T-cell (primary cell): Measurements from ENCODE around the gene TBPL2. TPM values are rescaled to one million over a fixed set of nuclear protein-coding genes. Genes with fewer than 3 reads are reported as not detected.
"Not testable (repeated sequence)": the region's sequence is repeated elsewhere in the genome, so short reads cannot be mapped to it uniquely, and the experiment has no call there.

ENCODE experiments used
- ATAC-seq, 4 experiments: fragments of 200-7000 bp in 3 of 4; fragments of 150-1000 bp in 1 of 4; cut with Tn5 transposase; replicated peaks in 1 of 4; 1 replicate in 3 of 4; 2 replicates in 1 of 4; pipeline ENCODE4 v1.10.0; 2021; ENCODE audit warnings: moderate library complexity in 3 of 4, mild to moderate bottlenecking in 2 of 4, moderate number of reproducible peaks in 1 of 4
- CTCF ChIA-PET, 2 donors: fragments of 300-600 bp; sonication (Branson Sonifier 250); formaldehyde crosslinking; loops; one replicate each; lab custom pipeline; 2022; ENCODE audit warnings: antibody characterized with exemption in 2 of 2; lab: Charles Lee
- POLR2A ChIA-PET, 2 donors: fragments of 300-600 bp; sonication (Branson Sonifier 250); formaldehyde crosslinking; loops; one replicate each; lab custom pipeline; 2022; ENCODE audit warnings: antibody characterized with exemption in 2 of 2; lab: Charles Lee
- DNase-seq, 35 experiments: peaks; one replicate each; pipeline versions ENCODE4 v3.0.0 to v3.0.0-alpha.2; 2013 to 2023
- H3K27ac ChIP-seq: one replicate; pipeline ENCODE4 v1.5.1; 2013; ENCODE audit warnings: low read length
- H3K27me3 ChIP-seq, 2 experiments: replicated peaks in 1 of 2; 1 replicate in 1 of 2; 2 replicates in 1 of 2; pipeline versions ENCODE4 v1.6.1 to v1.7.0; 2013; ENCODE audit warnings: low read length in 1 of 2, mixed read lengths in 1 of 2; ENCODE audit not compliant: control insufficient read depth in 2 of 2, insufficient read depth in 2 of 2; ENCODE audit errors: extremely low read depth in 1 of 2
- H3K36me3 ChIP-seq, 2 donors: 1 replicate in 1 of 2; 2 replicates in 1 of 2; pipeline versions ENCODE4 v1.6.1 to v1.7.0; 2013; ENCODE audit warnings: low read length in 1 of 2; ENCODE audit not compliant: control insufficient read depth in 2 of 2, insufficient read depth in 1 of 2; ENCODE audit errors: extremely low read depth in 1 of 2
- H3K4me1 ChIP-seq, 2 experiments: 1 replicate in 1 of 2; 2 replicates in 1 of 2; pipeline versions ENCODE4 v1.6.1 to v1.7.0; 2013; ENCODE audit warnings: low read length in 2 of 2, mixed read lengths in 1 of 2; ENCODE audit not compliant: insufficient read depth in 2 of 2, control insufficient read depth in 1 of 2; ENCODE audit errors: extremely low read depth in 1 of 2
- H3K4me3 ChIP-seq, 2 donors: 1 replicate in 1 of 2; 2 replicates in 1 of 2; pipeline versions ENCODE4 v1.5.1 to v1.7.0; 2013; ENCODE audit warnings: mild to moderate bottlenecking in 2 of 2, low read length in 1 of 2, moderate library complexity in 1 of 2; ENCODE audit not compliant: control insufficient read depth in 1 of 2; ENCODE audit errors: extremely low read depth in 1 of 2
- H3K9me3 ChIP-seq: 2 replicates; pipeline ENCODE4 v1.7.0; 2013
- H3K27ac Mint-ChIP-seq, 2 donors: one replicate each; pipeline ENCODE4 v1.8.0; 2020 to 2021; ENCODE audit warnings: mild to moderate bottlenecking in 2 of 2, mixed read lengths in 2 of 2
- H3K27me3 Mint-ChIP-seq, 2 donors: one replicate each; pipeline ENCODE4 v1.8.0; 2021 to 2022; ENCODE audit warnings: mixed read lengths in 2 of 2
- H3K36me3 Mint-ChIP-seq: one replicate; pipeline ENCODE4 v1.8.0; 2021; ENCODE audit warnings: mixed read lengths
- H3K4me1 Mint-ChIP-seq, 3 donors: one replicate each; pipeline ENCODE4 v1.8.0; 2020 to 2022; ENCODE audit warnings: mixed read lengths in 3 of 3, mild to moderate bottlenecking in 1 of 3
- H3K4me3 Mint-ChIP-seq, 3 donors: one replicate each; pipeline ENCODE4 v1.8.0; 2020 to 2022; ENCODE audit warnings: mild to moderate bottlenecking in 3 of 3, mixed read lengths in 3 of 3, moderate library complexity in 3 of 3
- H3K9me3 Mint-ChIP-seq, 3 donors: one replicate each; pipeline ENCODE4 v1.8.0; 2020 to 2022; ENCODE audit warnings: mixed read lengths in 3 of 3
- WGBS: methylation state at CpG from one replicate; pipeline ENCODE4 v1.1.5; 2013; ENCODE audit warnings: missing lambda C conversion rate; ENCODE audit not compliant: insufficient coverage; 5-methylcytosine and 5-hydroxymethylcytosine counted together
- total RNA-seq, 35 experiments: library from RNA in 6 of 35; stranded (reverse) in 6 of 35; fragments of 120-200 nt in 1 of 35; gene quantifications; one replicate each; pipeline versions ENCODE4 v1.2.1 to v1.2.4 and lab custom pipeline; 2013 to 2026

Gene TBPL2
- total RNA-seq, 5 donors from 2014 or later (not counting 1 experiment from before 2014, with no cell fraction given): not detected

DNA sequence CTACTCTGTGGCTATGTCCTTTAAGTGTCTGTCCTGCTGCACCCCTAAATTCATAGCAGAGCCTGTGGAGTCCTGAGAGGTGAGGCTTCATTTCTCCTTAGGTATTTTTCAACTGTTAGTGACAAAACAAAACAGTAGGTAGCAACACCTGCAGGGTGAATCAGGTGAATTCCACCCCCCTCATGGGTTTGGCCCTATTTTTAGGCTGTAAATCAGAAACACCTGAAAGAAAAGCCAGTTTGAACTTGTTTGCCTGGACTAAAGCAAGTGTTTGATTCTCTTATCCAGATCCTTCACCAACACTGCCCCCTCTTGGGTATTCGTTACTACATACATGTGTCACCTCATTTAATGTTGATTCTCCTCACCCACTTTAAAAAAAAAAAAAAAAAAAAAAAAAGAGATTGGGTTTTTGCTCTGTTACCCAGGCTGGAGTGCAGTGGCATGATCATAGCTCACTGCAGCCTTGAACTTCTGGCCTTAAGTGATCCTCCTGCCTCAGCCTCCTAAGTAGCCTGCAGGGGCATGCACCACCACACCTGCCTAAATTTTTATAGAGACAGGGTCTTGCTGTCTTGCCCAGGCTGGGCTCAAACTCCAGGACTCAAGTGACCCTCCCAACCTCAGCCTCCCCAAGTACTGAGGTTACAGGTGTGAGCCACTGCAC is 10.3 kb downstream of the TBPL2 start:
- CTCF ChIA-PET: interaction anchor here (0.6 to 1.1 kb wide), 14 partner anchors 12 to 1885 kb away, joined by 3 to 10 read pairs (median 4); no protein-coding TSS in a partner anchor
- Histone ChIP-seq H3K27me3 (no peaks in the 10 kb centered on the region), H3K4me3 (no peak overlapping the region), H3K4me1 (peaks cover 20 to 24% of the 10 kb centered on the region in 2 experiments), H3K36me3 (no peaks in the 10 kb centered on the region), H3K9me3 (no peaks in the 10 kb centered on the region), H3K27ac (peak overlapping the region; percentile 61)
- DNase-seq (peak in 32 of 35 experiments; percentile 7 to 82 (median 36)), ATAC-seq (peak; percentile 84 to 94 (median 87))
- no CpG with 5 or more reads among the region's 1 CpG for WGBS
- Mint-ChIP-seq H3K27ac (peak overlapping the region; percentile 90 to 91), H3K36me3 (no peaks in the 10 kb centered on the region), H3K27me3 (no peaks in the 10 kb centered on the region), H3K9me3 (no peaks in the 10 kb centered on the region), H3K4me3 (no peak overlapping the region), H3K4me1 (peaks cover 34 to 41% (median 34%) of the 10 kb centered on the region in 3 donors)
- POLR2A ChIA-PET: interaction anchor here in 1 of 2 donors (0.6 kb wide), 1 partner anchor 689 kb away, joined by 4 read pairs; no protein-coding TSS in a partner anchor

DNA sequence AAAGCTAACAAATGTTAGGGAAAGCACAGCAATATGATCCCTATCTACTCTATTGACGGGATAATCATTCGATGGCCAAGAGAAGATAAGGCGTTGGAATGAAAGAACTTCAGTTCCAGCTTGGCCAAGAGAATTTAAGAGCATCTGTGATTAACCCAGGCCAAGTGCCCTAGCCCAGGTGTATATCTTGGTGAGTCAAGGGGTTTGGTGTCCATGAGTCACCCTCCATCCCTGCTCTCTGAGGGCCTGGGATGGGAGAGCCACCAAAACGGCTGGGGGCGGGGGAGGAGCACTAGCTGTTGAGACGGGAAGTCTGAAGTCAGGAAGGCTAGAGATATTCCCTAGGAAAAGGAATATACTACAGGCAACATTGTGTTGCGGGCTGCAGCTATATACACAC is 13.0 kb downstream of the TBPL2 start:
- Mint-ChIP-seq H3K27me3 (no peaks in the 10 kb centered on the region), H3K36me3 (no peaks in the 10 kb centered on the region), H3K4me3 (no peak overlapping the region), H3K27ac (no peak overlapping the region), H3K9me3 (no peaks in the 10 kb centered on the region), H3K4me1 (peaks cover 10 to 14% (median 10%) of the 10 kb centered on the region in 3 donors)
- ATAC-seq: no peak
- Histone ChIP-seq H3K27me3 (no peaks in the 10 kb centered on the region), H3K9me3 (no peaks in the 10 kb centered on the region), H3K4me1 (peaks cover 4 to 7% of the 10 kb centered on the region in 2 experiments), H3K4me3 (no peak overlapping the region), H3K27ac (no peak overlapping the region), H3K36me3 (no peaks in the 10 kb centered on the region)
- ChIA-PET CTCF (interaction anchor here (0.6 to 1.1 kb wide), 4 partner anchors 10 to 793 kb away, joined by 3 to 4 read pairs (median 3); no protein-coding TSS in a partner anchor), POLR2A (interaction anchor here in 1 of 2 donors (0.5 to 0.9 kb wide), 2 partner anchors 117 to 156 kb away, joined by 3 to 4 read pairs; partner anchors contain the start of gene FBXO34)
- 80% methylated on average over 1 of the region's 7 CpGs for WGBS
- DNase-seq: no peak

DNA sequence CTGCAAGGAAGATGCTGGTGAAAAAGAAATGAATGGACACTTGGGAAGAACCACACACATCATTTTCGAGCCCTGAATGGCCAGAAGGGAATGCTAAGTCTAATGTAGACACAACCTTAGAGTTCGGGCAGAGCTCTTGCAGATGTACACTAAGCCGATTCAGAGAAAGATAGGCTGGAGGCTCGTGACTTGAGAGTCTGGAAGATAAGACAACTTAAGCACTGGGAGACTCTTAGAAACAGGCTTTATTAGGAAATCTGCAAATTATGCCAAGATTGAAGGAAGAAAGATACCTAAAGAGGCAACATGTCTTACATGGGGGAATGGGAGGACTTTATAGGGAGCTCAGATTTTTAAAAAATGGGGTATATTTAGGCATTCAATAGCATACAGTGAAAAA is 13.5 kb downstream of the TBPL2 start:
- Mint-ChIP-seq H3K27me3 (no peaks in the 10 kb centered on the region), H3K4me3 (no peak overlapping the region), H3K4me1 (peaks cover 9 to 13% (median 10%) of the 10 kb centered on the region in 3 donors), H3K9me3 (no peaks in the 10 kb centered on the region), H3K36me3 (no peaks in the 10 kb centered on the region), H3K27ac (no peak overlapping the region)
- Histone ChIP-seq H3K27me3 (no peaks in the 10 kb centered on the region), H3K4me3 (no peak overlapping the region), H3K9me3 (no peaks in the 10 kb centered on the region), H3K36me3 (no peaks in the 10 kb centered on the region), H3K27ac (no peak overlapping the region), H3K4me1 (peaks cover 4 to 7% of the 10 kb centered on the region in 2 experiments)
- 100% methylated on average over 1 of the region's 4 CpGs for WGBS
- CTCF ChIA-PET: interaction anchor here (0.7 to 1.1 kb wide), 3 partner anchors 11 to 17 kb away, joined by 3 to 4 read pairs (median 3); no protein-coding TSS in a partner anchor
- ATAC-seq: no peak
- POLR2A ChIA-PET: no interaction called here
- no peak for DNase-seq

DNA sequence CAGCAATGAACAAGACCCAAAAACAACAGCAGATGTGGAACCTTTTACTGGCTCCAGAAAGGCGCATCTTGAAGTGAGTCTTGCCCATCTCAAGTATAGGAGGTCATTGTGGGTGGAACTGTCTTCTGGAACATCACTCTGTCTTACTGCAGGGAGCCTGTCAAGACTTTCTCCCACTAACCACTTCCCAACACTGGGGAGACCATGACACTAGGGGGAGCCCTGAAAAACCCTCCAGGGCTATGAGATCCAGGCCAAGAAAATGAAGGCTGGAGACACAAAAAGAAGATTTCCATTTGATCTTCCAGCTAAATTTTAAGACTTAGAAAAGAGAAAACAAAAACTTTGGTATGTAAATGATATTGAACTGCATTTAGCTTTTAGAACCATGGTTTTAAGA is 15.3 kb downstream of the TBPL2 start:
- DNase-seq: no peak
- Histone ChIP-seq H3K4me1 (peaks cover 4 to 6% of the 10 kb centered on the region in 2 experiments), H3K27me3 (no peaks in the 10 kb centered on the region), H3K4me3 (no peak overlapping the region), H3K9me3 (no peaks in the 10 kb centered on the region), H3K27ac (no peak overlapping the region), H3K36me3 (no peaks in the 10 kb centered on the region)
- H3K4me3 Mint-ChIP-seq: no peak overlapping the region
- no CpG with 5 or more reads among the region's 1 CpG for WGBS
- no peaks in the 10 kb centered on the region for H3K9me3 Mint-ChIP-seq
- no peak for ATAC-seq
- ChIA-PET CTCF (interaction anchor here in 1 of 2 donors (1.0 to 1.2 kb wide), 4 partner anchors 8 to 12 kb away, joined by 3 to 4 read pairs (median 4); no protein-coding TSS in a partner anchor), POLR2A (no interaction called here)
- peaks cover 4 to 5% (median 4%) of the 10 kb centered on the region in 3 donors for H3K4me1 Mint-ChIP-seq
- no peak overlapping the region for H3K27ac Mint-ChIP-seq
- no peaks in the 10 kb centered on the region for H3K36me3 Mint-ChIP-seq
- no peaks in the 10 kb centered on the region for H3K27me3 Mint-ChIP-seq

DNA sequence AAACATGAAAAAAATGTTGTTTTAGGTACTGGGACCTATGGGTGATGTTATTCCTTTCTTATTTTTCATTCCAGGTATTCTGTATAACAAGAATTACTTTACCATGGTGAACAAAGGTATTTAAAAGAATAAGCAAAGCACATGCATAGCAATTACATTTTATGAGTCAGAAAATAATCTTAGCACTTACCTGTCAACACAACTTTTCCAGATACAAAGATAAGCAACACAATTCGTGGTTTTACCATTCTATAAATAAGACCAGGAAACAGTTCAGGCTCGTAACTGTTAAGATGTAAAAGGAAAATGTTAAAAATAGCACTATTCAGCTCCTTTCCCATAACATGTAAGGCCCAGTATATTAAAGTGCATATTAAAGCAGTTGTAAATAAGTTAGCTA is 16.4 kb downstream of the TBPL2 start:
- H3K9me3 Mint-ChIP-seq: no peaks in the 10 kb centered on the region
- ChIA-PET CTCF (interaction anchor here in 1 of 2 donors (0.6 to 1.3 kb wide), 5 partner anchors 7 to 154 kb away, joined by 3 read pairs; no protein-coding TSS in a partner anchor), POLR2A (interaction anchor here in 1 of 2 donors (1.0 kb wide), 1 partner anchor 26 kb away, joined by 3 read pairs; no protein-coding TSS in a partner anchor)
- H3K4me3 ChIP-seq: no peak overlapping the region
- H3K27ac Mint-ChIP-seq: no peak overlapping the region
- peaks cover 0 to 3% of the 10 kb centered on the region in 2 experiments for H3K4me1 ChIP-seq
- no peaks in the 10 kb centered on the region for H3K27me3 Mint-ChIP-seq
- no peaks in the 10 kb centered on the region for H3K9me3 ChIP-seq
- H3K4me1 Mint-ChIP-seq: no peaks in the 10 kb centered on the region
- no CpG with 5 or more reads among the region's 2 CpGs for WGBS
- no peaks in the 10 kb centered on the region for H3K27me3 ChIP-seq
- H3K4me3 Mint-ChIP-seq: no peak overlapping the region
- H3K36me3 Mint-ChIP-seq: no peaks in the 10 kb centered on the region
- DNase-seq (no peak), ATAC-seq (no peak)
- no peaks in the 10 kb centered on the region for H3K36me3 ChIP-seq
- H3K27ac ChIP-seq: no peak overlapping the region

DNA sequence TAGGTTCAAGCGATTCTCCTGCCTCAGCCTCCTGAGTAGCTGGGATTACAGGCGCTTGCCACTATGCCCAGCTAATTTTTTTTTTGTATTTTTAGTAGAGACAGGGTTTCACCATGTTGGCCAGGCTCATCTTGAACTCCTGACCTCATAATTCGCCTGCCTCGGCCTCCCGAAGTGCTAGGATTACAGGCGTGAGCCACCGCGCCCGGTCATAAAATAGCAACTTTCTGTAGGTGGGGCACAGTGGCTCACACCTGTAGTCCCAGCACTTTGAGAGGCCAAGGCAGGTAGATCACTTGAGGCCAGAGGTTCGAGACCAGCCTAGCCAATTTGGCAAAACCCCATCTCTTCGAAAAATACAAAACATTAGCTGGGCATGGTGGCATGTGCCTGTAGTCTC is 18.1 kb downstream of the TBPL2 start:
- H3K4me1 ChIP-seq, H3K4me3 Mint-ChIP-seq, H3K4me3 ChIP-seq, H3K27me3 Mint-ChIP-seq, H3K36me3 ChIP-seq, H3K27ac Mint-ChIP-seq, H3K9me3 Mint-ChIP-seq, DNase-seq, H3K4me1 Mint-ChIP-seq, ATAC-seq, H3K27ac ChIP-seq, H3K27me3 ChIP-seq, H3K9me3 ChIP-seq, H3K36me3 Mint-ChIP-seq, CTCF ChIA-PET: not testable (repeated sequence)
- POLR2A ChIA-PET: interaction anchor here in 1 of 2 donors (0.6 kb wide), 1 partner anchor 266 kb away, joined by 5 read pairs; no protein-coding TSS in a partner anchor
- WGBS: 90% methylated on average over 8 of the region's 11 CpGs
